Lower lobe of right lung (tissue), 2 donors: ENCODE data around the gene OR51V1. TPM values are rescaled to one million over a fixed set of nuclear protein-coding genes. Genes with fewer than 3 reads are reported as not detected.
"Not testable (repeated sequence)": the region's sequence is repeated elsewhere in the genome, so short reads cannot be mapped to it uniquely, and the experiment has no call there.

Experiments
- ATAC-seq, 2 donors: fragments of 200-7000 bp; cut with Tn5 transposase; one replicate each; pipeline ENCODE4 v1.9.1; 2020 to 2022; ENCODE audit warnings: mild to moderate bottlenecking in 2 of 2, moderate library complexity in 2 of 2
- DNase-seq: peaks from one replicate; pipeline ENCODE4 v3.0.0-alpha.2; 2020
- H3K27ac ChIP-seq: fragments of 200-600 bp; one replicate; pipeline ENCODE4 v1.8.0; 2022
- H3K27me3 ChIP-seq: fragments of 200-600 bp; one replicate; pipeline ENCODE4 v1.8.0; 2022; ENCODE audit warnings: low read depth
- H3K36me3 ChIP-seq: fragments of 200-600 bp; one replicate; pipeline ENCODE4 v1.8.0; 2022; ENCODE audit warnings: mild to moderate bottlenecking
- H3K4me1 ChIP-seq: fragments of 200-600 bp; one replicate; pipeline ENCODE4 v1.8.0; 2022
- H3K4me3 ChIP-seq: fragments of 200-600 bp; one replicate; pipeline ENCODE4 v1.8.0; 2022; ENCODE audit warnings: mild to moderate bottlenecking
- H3K9me3 ChIP-seq: fragments of 200-600 bp; one replicate; pipeline ENCODE4 v1.8.0; 2022
- CTCF ChIP-seq: fragments of 200-600 bp; IDR thresholded peaks from one replicate; pipeline ENCODE4 v1.8.0; 2022; ENCODE audit warnings: antibody characterized with exemption, mild to moderate bottlenecking
- intact Hi-C: fragments of 100-400 bp; cut with DNase I; formaldehyde crosslinking; loops from one replicate; pipeline ENCODE4 v1.11.0; 2022
- total RNA-seq: library from RNA; stranded (reverse); fragmentation: NEBNext Ultra II Directional; extraction: Animal tissue kit (Norgen Biotek cat#: 25700); gene quantifications from one replicate; pipeline ENCODE4 v1.2.1, GENCODE V29; 2021
- donor health status: DM: no; HTN: yes; CAD: no; lungs with severe emphysema.

Gene OR51V1
- total RNA-seq, 1 donor from 2014 or later: not detected

- H3K36me3 ChIP-seq: no peaks in the 10 kb centered on the region
- H3K9me3 ChIP-seq: no peaks in the 10 kb centered on the region
- no peak overlapping the region for H3K27ac ChIP-seq
- intact Hi-C loops: no loop called here
- no peaks in the 10 kb centered on the region for H3K4me1 ChIP-seq
- H3K27me3 ChIP-seq: no peaks in the 10 kb centered on the region
- H3K4me3 ChIP-seq: no peak overlapping the region
- no peak for TF ChIP-seq CTCF
- DNase-seq (no peak), ATAC-seq (no peak)
Measured at GRCh38 chr11:5192738-5193137, 7.7 kb downstream of the OR51V1 start.

GRCh38 chr11:5188201-5188600 lies 12.3 kb downstream of the OR51V1 start:
- DNase-seq: no peak
- Histone ChIP-seq H3K27ac (no peak overlapping the region), H3K9me3 (no peaks in the 10 kb centered on the region), H3K36me3 (no peaks in the 10 kb centered on the region), H3K27me3 (no peaks in the 10 kb centered on the region), H3K4me3 (no peak overlapping the region), H3K4me1 (no peaks in the 10 kb centered on the region)
- no peak for ATAC-seq
- no peak for TF ChIP-seq CTCF
- intact Hi-C loops: no loop called here

- ATAC-seq: no peak
- no peak for DNase-seq
- Histone ChIP-seq H3K27ac (no peak overlapping the region), H3K27me3 (no peaks in the 10 kb centered on the region), H3K4me1 (no peaks in the 10 kb centered on the region), H3K4me3 (no peak overlapping the region), H3K36me3 (no peaks in the 10 kb centered on the region), H3K9me3 (no peaks in the 10 kb centered on the region)
- intact Hi-C loops: no loop called here
- no peak for TF ChIP-seq CTCF
Measured at GRCh38 chr11:5178046-5178837, 22.2 kb downstream of the OR51V1 start.

GRCh38 chr11:5174934-5175333 lies 25.5 kb downstream of the OR51V1 start:
- no peak for TF ChIP-seq CTCF
- Histone ChIP-seq H3K4me3 (no peak overlapping the region), H3K4me1 (no peaks in the 10 kb centered on the region), H3K27ac (no peak overlapping the region), H3K9me3 (no peaks in the 10 kb centered on the region), H3K27me3 (no peaks in the 10 kb centered on the region), H3K36me3 (no peaks in the 10 kb centered on the region)
- no peak for ATAC-seq
- DNase-seq: no peak
- intact Hi-C loops: no loop called here

- H3K4me1 ChIP-seq: no peaks in the 10 kb centered on the region
- intact Hi-C loops: no loop called here
- no peaks in the 10 kb centered on the region for H3K36me3 ChIP-seq
- no peaks in the 10 kb centered on the region for H3K9me3 ChIP-seq
- ATAC-seq (no peak), DNase-seq (no peak)
- H3K27ac ChIP-seq: no peak overlapping the region
- TF ChIP-seq CTCF: no peak
- H3K27me3 ChIP-seq: no peaks in the 10 kb centered on the region
- H3K4me3 ChIP-seq: no peak overlapping the region
Measured at GRCh38 chr11:5171856-5172255, 28.6 kb downstream of the OR51V1 start.

- H3K4me1 ChIP-seq, intact Hi-C loops, H3K36me3 ChIP-seq, H3K27me3 ChIP-seq, H3K4me3 ChIP-seq, H3K9me3 ChIP-seq, H3K27ac ChIP-seq, ATAC-seq, DNase-seq: not testable (repeated sequence)
Measured at GRCh38 chr11:5165898-5166297, 34.6 kb downstream of the OR51V1 start.

- H3K4me3 ChIP-seq, H3K4me1 ChIP-seq, H3K27ac ChIP-seq, H3K27me3 ChIP-seq, intact Hi-C loops, H3K9me3 ChIP-seq, ATAC-seq, H3K36me3 ChIP-seq, DNase-seq: not testable (repeated sequence)
Measured at GRCh38 chr11:5164807-5165206, 35.7 kb downstream of the OR51V1 start.

GRCh38 chr11:5161045-5161444 lies 39.4 kb downstream of the OR51V1 start:
- not testable (repeated sequence) for H3K9me3 ChIP-seq, ATAC-seq

GRCh38 chr11:5160217-5160616 lies 40.3 kb downstream of the OR51V1 start:
- H3K27me3 ChIP-seq, H3K4me3 ChIP-seq, H3K27ac ChIP-seq, intact Hi-C loops, ATAC-seq, H3K36me3 ChIP-seq, DNase-seq, H3K9me3 ChIP-seq, H3K4me1 ChIP-seq: not testable (repeated sequence)

More at GRCh38 chr11:5161045-5161444, 39.4 kb downstream of the OR51V1 start:
- intact Hi-C loops, DNase-seq, H3K36me3 ChIP-seq, H3K4me3 ChIP-seq, H3K27ac ChIP-seq, H3K4me1 ChIP-seq, H3K27me3 ChIP-seq: not testable (repeated sequence)
